Mucosa of descending colon (tissue), 3 donors: ENCODE measurements around the gene KCTD18. TPM values are rescaled to one million over a fixed set of nuclear protein-coding genes. Genes with fewer than 3 reads are reported as not detected.

ENCODE experiments used
- ATAC-seq: fragments of 200-7000 bp; cut with Tn5 transposase; one replicate; pipeline ENCODE4 v1.9.1; 2020; ENCODE audit warnings: mild to moderate bottlenecking, moderate library complexity
- DNase-seq, 3 donors: peaks; one replicate each; pipeline ENCODE4 v3.0.0-alpha.2; 2020
- H3K36me3 ChIP-seq: fragments of 200-600 bp; one replicate; pipeline ENCODE4 v1.8.0; 2021; ENCODE audit warnings: low read depth, mild to moderate bottlenecking
- H3K4me1 ChIP-seq: fragments of 200-600 bp; one replicate; pipeline ENCODE4 v1.8.0; 2021; ENCODE audit warnings: low read depth, mild to moderate bottlenecking
- H3K4me3 ChIP-seq: fragments of 200-600 bp; one replicate; pipeline ENCODE4 v1.8.0; 2021; ENCODE audit warnings: mild to moderate bottlenecking
- H3K9me3 ChIP-seq: fragments of 200-600 bp; one replicate; pipeline ENCODE4 v1.8.0; 2021; ENCODE audit warnings: mild to moderate bottlenecking
- CTCF ChIP-seq: fragments of 200-600 bp; IDR thresholded peaks from one replicate; pipeline ENCODE4 v1.8.0; 2022; ENCODE audit warnings: antibody characterized with exemption, mild to moderate bottlenecking
- intact Hi-C, 2 donors: fragments of 100-400 bp; cut with DNase I in 1 of 2; cut with micrococcal nuclease in 1 of 2; formaldehyde crosslinking; loops; one replicate each; pipeline versions ENCODE4 v1.11.0 to v1.11.1; 2022; cut with DNase I, micrococcal nuclease
- total RNA-seq, 3 donors: library from RNA; stranded (reverse); fragmentation: NEBNext Ultra II Directional in 2 of 3; extraction: Animal tissue kit (Norgen Biotek cat#: 25700) in 2 of 3; gene quantifications; one replicate each; pipeline versions ENCODE4 v1.2.1 to v1.2.4, GENCODE V29; 2021 to 2023
- donor health status: DM: no; HTN: no; CAD: no; lungs with moderate emphysema.
- donor health status: DM: no; HTN: no; CAD: no.
- donor health status: DM: no; HTN: yes; CAD: no.

Gene KCTD18
- total RNA-seq, 3 donors from 2014 or later: 14.1 to 16.6 (median 14.8) TPM

- DNase-seq (no peak), ATAC-seq (no peak)
- H3K4me3 ChIP-seq: no peak overlapping the region
- H3K4me1 ChIP-seq: no peaks in the 10 kb centered on the region
- intact Hi-C loops: loop anchor here in 1 of 2 donors (5.0 to 10.0 kb wide), 2 partner anchors 175 to 497 kb away; partner anchors contain the start of gene SPATS2L
- no peaks in the 10 kb centered on the region for H3K36me3 ChIP-seq
- TF ChIP-seq CTCF: no peak
- H3K9me3 ChIP-seq: no peaks in the 10 kb centered on the region
Observed at GRCh38 chr2:200479692-200480265, 30.1 kb downstream of the KCTD18 start.

DNA sequence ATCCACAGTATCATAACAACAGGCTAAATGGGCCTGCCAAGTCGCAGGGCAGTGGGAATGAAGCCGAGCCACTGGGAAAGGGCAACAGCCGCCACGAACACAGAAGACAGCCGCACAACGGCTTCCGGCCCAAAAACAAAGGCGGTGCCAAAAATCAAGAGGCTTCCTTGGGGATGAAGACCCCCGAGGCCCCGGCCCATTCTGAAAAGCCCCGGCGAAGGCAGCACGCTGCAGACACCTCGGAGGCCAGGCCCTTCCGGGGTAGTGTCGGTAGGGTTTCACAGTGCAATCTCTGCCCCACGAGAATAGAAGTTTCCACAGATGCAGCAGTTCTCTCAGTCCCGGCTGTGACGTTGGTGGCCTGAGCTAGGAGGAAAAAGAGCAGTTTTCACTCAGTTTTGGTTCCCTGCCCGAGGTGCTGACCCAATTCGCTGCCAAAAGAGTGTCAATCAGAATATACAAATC lies 32.2 kb downstream of the KCTD18 start:
- ATAC-seq (peak; percentile 19), DNase-seq (peak in 2 of 3 donors; percentile 35 to 56)
- Histone ChIP-seq H3K36me3 (no peaks in the 10 kb centered on the region), H3K9me3 (no peaks in the 10 kb centered on the region), H3K4me1 (no peaks in the 10 kb centered on the region), H3K4me3 (no peak overlapping the region)
- intact Hi-C loops: loop anchor here in 1 of 2 donors (10.0 kb wide), 1 partner anchor 173 kb away; the partner anchor contains the start of gene SPATS2L
- TF ChIP-seq CTCF: no peak

DNA sequence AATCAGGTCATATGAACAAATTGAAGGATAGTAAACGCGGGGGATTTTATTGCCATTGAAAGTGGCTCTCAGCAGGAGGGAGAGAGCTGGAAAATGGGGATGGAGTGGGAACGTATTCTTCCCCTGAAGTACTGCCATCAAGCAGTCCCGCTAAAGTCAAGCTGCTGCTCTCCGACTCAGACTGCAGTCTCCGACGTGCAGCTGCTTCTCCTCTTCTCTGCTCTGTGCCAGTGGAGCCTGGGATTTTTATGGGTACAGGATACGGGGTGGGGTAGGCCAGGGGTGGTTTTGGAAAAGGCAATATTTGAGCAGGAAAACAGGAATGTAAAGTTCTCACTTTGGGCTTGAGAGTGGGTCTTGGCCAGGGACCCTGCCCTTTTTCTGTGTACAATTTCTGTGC lies 33.0 kb downstream of the KCTD18 start:
- TF ChIP-seq CTCF: no peak
- intact Hi-C loops: loop anchor here in 1 of 2 donors (10.0 kb wide), 1 partner anchor 172 kb away; the partner anchor contains the start of gene SPATS2L
- H3K36me3 ChIP-seq: no peaks in the 10 kb centered on the region
- no peaks in the 10 kb centered on the region for H3K4me1 ChIP-seq
- no peaks in the 10 kb centered on the region for H3K9me3 ChIP-seq
- H3K4me3 ChIP-seq: no peak overlapping the region
- DNase-seq (no peak), ATAC-seq (no peak)

DNA sequence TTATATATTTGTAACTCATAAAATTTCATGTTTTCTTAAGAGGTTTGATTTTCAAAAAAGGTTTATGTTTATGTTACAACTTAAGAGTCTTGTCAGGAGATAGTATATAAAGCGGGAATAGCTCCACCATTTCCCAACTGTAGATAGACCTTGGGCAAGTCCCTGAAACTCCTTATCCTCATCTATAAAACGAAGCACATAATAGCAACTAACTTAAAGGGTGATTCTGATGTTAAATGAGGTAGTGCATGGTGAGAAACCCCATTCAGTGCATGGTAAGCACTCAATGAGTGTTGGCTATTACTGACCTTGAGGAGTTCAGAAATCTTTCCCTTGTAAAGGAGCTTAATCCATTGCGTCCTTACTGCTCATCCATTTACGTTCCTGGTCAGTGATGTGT lies 34.1 kb downstream of the KCTD18 start:
- TF ChIP-seq CTCF: no peak
- no peak for ATAC-seq
- intact Hi-C loops: loop anchor here in 1 of 2 donors (10.0 kb wide), 1 partner anchor 171 kb away; the partner anchor contains the start of gene SPATS2L

GRCh38 chr2:200472853-200473464 lies 36.9 kb downstream of the KCTD18 start:
- H3K36me3 ChIP-seq: no peaks in the 10 kb centered on the region
- intact Hi-C loops: loop anchor here (5.0 to 10.0 kb wide), 2 partner anchors 168 to 491 kb away; partner anchors contain the start of gene SPATS2L (in 1 of the 2)

More for the DNA sequence above, 34.1 kb downstream of the KCTD18 start:
- DNase-seq: no peak
- H3K9me3 ChIP-seq: no peaks in the 10 kb centered on the region
- H3K4me3 ChIP-seq: no peak overlapping the region
- H3K4me1 ChIP-seq: no peaks in the 10 kb centered on the region
- H3K36me3 ChIP-seq: no peaks in the 10 kb centered on the region

More at GRCh38 chr2:200472853-200473464, 36.9 kb downstream of the KCTD18 start:
- Histone ChIP-seq H3K4me3 (no peak overlapping the region), H3K9me3 (no peaks in the 10 kb centered on the region), H3K4me1 (no peaks in the 10 kb centered on the region)
- ATAC-seq (no peak), DNase-seq (no peak)
- TF ChIP-seq CTCF: no peak
